Measurements from ENCODE around the gene NEK9.

The NEK9 gene

DNA sequence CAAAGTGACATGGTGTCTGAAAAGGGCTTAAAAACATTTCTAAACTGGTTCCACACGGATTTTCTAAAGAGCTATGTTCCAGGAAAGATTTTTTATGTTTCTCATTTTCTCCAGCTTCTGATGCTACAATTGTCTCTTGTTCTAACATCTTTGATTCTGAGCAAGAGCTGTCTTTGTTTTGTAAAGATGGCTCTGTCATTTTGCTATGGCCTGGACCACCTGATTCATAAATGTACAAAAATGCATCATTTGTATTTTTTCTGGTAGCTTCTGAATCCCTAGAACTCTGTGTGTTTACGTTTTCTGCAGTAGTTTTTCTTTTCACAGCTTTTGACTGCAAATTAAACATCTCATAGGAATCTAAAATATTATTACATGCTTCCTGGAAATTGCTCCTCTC, 78.7 kb downstream of the NEK9 start:
- TF ChIP-seq, protein P1, sequence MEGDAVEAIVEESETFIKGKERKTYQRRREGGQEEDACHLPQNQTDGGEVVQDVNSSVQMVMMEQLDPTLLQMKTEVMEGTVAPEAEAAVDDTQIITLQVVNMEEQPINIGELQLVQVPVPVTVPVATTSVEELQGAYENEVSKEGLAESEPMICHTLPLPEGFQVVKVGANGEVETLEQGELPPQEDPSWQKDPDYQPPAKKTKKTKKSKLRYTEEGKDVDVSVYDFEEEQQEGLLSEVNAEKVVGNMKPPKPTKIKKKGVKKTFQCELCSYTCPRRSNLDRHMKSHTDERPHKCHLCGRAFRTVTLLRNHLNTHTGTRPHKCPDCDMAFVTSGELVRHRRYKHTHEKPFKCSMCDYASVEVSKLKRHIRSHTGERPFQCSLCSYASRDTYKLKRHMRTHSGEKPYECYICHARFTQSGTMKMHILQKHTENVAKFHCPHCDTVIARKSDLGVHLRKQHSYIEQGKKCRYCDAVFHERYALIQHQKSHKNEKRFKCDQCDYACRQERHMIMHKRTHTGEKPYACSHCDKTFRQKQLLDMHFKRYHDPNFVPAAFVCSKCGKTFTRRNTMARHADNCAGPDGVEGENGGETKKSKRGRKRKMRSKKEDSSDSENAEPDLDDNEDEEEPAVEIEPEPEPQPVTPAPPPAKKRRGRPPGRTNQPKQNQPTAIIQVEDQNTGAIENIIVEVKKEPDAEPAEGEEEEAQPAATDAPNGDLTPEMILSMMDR (IDR thresholded peaks at IDR 0.05; ENCODE audit: low read depth, low read length): no peak

DNA sequence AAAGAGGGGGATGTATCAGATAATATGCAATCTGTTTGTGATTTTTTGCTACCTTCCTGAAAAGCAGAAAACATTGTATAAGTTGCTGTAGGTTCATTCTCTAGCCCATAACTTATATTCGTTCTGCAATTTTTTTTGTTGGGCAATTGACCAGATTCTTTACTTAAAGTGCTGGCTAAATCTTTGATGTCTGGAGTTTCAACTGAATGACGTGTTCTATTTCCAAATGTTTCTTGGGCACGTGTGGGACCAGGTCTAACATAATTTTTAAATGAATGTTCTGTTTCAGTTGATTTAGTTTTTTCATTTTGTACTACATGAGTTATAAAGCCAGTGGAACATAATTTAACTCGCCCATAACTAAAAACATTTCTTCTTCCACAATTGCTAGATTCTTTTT, 79.3 kb downstream of the NEK9 start:
- TF ChIP-seq, protein P1 (IDR thresholded peaks at IDR 0.05; ENCODE audit: low read depth, low read length): no peak
- no peak overlapping the region for H3K4me3 ChIP-seq (ENCODE audit: low read depth, low read length)
- H3K27me3 ChIP-seq (ENCODE audit: insufficient read depth, low read depth, severe bottlenecking): no peaks in the 10 kb centered on the region
- no peaks in the 10 kb centered on the region for H3K9me3 ChIP-seq (ENCODE audit: severe bottlenecking)
- H3K27ac ChIP-seq: no peak overlapping the region
- H3K36me3 ChIP-seq: peaks cover 9% of the 10 kb centered on the region
- DNase-seq: no peak

More for the DNA sequence above, 78.7 kb downstream of the NEK9 start:
- Histone ChIP-seq H3K36me3 (peaks cover 9% of the 10 kb centered on the region), H3K9me3 (ENCODE audit: severe bottlenecking) (no peaks in the 10 kb centered on the region), H3K27me3 (ENCODE audit: insufficient read depth, low read depth, severe bottlenecking) (no peaks in the 10 kb centered on the region), H3K27ac (no peak overlapping the region), H3K4me3 (ENCODE audit: low read depth, low read length) (no peak overlapping the region)
- no peak for DNase-seq

DNA sequence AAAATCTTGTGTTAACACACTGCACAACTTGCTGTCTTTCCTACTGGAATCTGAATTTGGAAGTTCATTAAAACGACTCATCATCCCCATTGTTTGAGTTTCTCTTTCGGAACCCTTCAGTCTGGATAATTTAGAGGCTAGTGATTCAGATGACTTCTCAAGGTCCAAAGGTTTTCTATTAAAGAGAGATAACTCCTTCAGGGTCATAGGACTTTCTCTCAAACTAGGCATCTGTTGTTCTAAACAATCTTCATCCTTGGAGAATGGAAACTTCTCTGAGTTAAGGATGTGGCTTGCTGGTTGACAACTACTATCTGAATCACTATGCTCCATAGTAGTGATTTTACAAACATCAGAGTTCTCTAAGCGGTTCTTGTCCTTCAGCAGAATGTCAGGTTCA, 79.9 kb downstream of the NEK9 start:
- TF ChIP-seq, protein P1 (IDR thresholded peaks at IDR 0.05; ENCODE audit: low read depth, low read length): no peak
- Histone ChIP-seq H3K27me3 (ENCODE audit: insufficient read depth, low read depth, severe bottlenecking) (no peaks in the 10 kb centered on the region), H3K4me3 (ENCODE audit: low read depth, low read length) (no peak overlapping the region), H3K27ac (no peak overlapping the region), H3K9me3 (ENCODE audit: severe bottlenecking) (no peaks in the 10 kb centered on the region), H3K36me3 (peaks cover 9% of the 10 kb centered on the region)
- no peak for DNase-seq

DNA sequence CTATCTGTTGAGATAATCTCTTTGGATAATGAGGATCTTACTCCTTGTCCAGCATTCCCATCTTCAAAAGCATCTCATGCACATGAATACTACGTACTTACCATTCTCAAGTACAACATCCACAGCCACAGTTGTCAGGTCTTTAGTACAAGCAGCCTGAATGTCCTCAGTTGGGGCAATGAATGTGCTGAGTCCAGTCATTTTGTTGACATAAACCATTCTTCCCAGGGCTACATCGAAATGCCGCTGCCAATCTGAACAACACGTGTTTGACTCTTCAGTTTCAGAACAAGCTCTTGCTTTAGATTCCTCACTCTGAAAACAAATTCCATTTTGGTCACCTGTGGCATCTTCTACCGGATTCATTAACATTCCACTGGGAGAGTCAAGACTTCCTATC, 80.6 kb downstream of the NEK9 start:
- DNase-seq: no peak
- TF ChIP-seq, protein P1 (IDR thresholded peaks at IDR 0.05; ENCODE audit: low read depth, low read length): no peak
- H3K9me3 ChIP-seq (ENCODE audit: severe bottlenecking): no peaks in the 10 kb centered on the region
- no peak overlapping the region for H3K4me3 ChIP-seq (ENCODE audit: low read depth, low read length)
- H3K27ac ChIP-seq: no peak overlapping the region
- no peaks in the 10 kb centered on the region for H3K27me3 ChIP-seq (ENCODE audit: insufficient read depth, low read depth, severe bottlenecking)
- H3K36me3 ChIP-seq: peaks cover 9% of the 10 kb centered on the region

DNA sequence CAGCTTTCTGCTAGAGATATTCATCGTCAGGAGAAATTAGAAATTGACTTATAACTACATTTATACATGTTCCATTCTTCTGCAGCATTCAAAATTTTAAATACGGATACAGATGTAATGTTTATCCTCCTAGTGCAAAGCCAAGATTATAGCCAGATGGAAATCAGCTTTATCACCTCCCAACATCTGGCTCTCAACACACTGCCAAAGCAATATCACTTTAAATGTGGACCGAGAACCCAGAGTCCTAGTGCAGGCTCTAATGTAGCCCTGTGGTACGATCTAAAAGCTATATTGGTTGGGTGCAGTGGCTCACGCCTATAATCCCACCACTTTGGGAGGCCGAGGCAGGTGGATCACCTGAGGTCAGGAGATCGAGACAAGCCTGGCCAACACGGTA, 82.1 kb downstream of the NEK9 start:
- Histone ChIP-seq H3K36me3 (peaks cover 16% of the 10 kb centered on the region), H3K9me3 (ENCODE audit: severe bottlenecking) (no peaks in the 10 kb centered on the region), H3K27ac (no peak overlapping the region), H3K27me3 (ENCODE audit: insufficient read depth, low read depth, severe bottlenecking) (no peaks in the 10 kb centered on the region), H3K4me3 (ENCODE audit: low read depth, low read length) (no peak overlapping the region)
- TF ChIP-seq, protein P1 (IDR thresholded peaks at IDR 0.05; ENCODE audit: low read depth, low read length): no peak
- no peak for DNase-seq

DNA sequence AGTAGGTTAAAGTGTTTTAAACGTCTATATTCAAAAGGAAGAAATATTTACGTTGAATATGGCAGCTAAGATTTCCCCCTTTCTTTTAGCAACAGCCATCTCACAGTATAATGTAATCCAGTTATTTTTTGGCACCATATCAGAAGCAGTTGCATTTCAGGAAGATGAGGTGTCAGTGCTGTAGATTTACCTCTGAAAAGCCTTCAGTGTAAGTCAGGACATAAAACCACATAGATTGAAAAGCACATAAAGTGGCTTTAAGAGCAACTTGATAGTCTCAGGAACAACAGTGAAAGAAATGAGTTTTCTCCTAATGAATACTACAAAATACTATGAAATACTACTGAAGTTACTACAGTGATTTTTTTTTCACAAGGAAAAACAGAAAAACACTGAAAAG, 82.5 kb downstream of the NEK9 start:
- Histone ChIP-seq H3K36me3 (peaks cover 14% of the 10 kb centered on the region), H3K4me3 (ENCODE audit: low read depth, low read length) (no peak overlapping the region), H3K9me3 (ENCODE audit: severe bottlenecking) (no peaks in the 10 kb centered on the region), H3K27me3 (ENCODE audit: insufficient read depth, low read depth, severe bottlenecking) (no peaks in the 10 kb centered on the region), H3K27ac (no peak overlapping the region)
- TF ChIP-seq, protein P1 (IDR thresholded peaks at IDR 0.05; ENCODE audit: low read depth, low read length): no peak
- DNase-seq: no peak
